ENCODE measurements around the gene TMEM63B. TPM values are rescaled to one million over a fixed set of nuclear protein-coding genes. Genes with fewer than 3 reads are reported as not detected.

TMEM63B gene
- total and polyA plus RNA-seq, 9 of the 15 experiments (the other 6 are each of a cell fraction or from before 2014, with no cell fraction given), result 0.14 to 39.4 (median 14.4) TPM

DNA sequence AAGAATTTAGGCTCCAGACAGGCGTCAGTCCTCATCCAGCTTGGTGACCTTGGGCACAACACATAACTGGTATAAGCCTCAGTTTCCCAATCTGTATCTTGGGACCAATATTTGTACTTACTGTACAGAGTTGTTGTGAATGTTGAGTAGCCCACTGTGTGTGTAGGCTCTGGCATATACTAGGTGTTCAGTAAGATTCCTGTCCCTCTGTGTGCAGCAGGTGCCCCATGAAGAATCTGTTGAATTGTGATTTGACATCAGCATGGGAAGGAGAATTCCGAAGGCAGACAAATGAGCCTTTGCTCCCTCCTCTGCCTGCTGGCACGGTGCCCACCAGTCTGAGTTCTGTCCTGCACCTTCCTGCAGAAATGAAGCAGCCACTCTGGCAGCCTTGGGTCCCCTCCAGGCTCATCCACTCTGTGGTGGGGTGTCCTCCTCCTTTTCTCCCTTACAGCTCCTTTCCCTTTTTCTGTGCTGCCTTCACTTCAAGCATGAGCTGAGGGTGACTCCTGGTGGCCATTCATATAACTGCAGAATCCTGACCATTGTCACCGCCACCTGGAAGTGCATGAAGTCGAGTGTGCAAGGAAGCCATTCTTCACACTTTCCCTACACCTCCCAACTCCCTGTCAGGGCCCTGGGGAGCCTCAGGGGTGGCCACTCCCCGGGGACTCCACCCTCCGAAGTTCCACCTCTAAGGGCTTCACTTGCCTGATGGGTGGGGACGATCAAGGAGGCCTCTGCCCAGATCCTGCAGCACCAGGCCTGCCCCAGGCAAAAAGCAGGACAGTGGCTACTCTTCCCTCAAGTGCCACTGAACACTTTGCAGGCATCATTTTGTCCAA is 48.3 kb upstream of the TMEM63B start (continued):
- TF ChIP-seq, protein P1, sequence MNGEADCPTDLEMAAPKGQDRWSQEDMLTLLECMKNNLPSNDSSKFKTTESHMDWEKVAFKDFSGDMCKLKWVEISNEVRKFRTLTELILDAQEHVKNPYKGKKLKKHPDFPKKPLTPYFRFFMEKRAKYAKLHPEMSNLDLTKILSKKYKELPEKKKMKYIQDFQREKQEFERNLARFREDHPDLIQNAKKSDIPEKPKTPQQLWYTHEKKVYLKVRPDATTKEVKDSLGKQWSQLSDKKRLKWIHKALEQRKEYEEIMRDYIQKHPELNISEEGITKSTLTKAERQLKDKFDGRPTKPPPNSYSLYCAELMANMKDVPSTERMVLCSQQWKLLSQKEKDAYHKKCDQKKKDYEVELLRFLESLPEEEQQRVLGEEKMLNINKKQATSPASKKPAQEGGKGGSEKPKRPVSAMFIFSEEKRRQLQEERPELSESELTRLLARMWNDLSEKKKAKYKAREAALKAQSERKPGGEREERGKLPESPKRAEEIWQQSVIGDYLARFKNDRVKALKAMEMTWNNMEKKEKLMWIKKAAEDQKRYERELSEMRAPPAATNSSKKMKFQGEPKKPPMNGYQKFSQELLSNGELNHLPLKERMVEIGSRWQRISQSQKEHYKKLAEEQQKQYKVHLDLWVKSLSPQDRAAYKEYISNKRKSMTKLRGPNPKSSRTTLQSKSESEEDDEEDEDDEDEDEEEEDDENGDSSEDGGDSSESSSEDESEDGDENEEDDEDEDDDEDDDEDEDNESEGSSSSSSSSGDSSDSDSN (IDR thresholded peaks at IDR 0.05; ENCODE audit: borderline replicate concordance in 1 of 2, low read depth in 2 of 2, low read length in 2 of 2), result no peak
- TF ChIP-seq RB1 (IDR thresholded peaks at IDR 0.05; ENCODE audit: low read depth), result peak; percentile 26; the same call in 1 of the 2 replicates
- no peak for TF ChIP-seq ZZZ3 (IDR thresholded peaks at IDR 0.05)
- no peak for TF ChIP-seq ZNF76 (CRISPR knock-in tag; IDR thresholded peaks at IDR 0.05; ENCODE audit: borderline replicate concordance)
- no peak for TF ChIP-seq NR4A1 (CRISPR knock-in tag; IDR thresholded peaks at IDR 0.05)
- TF ChIP-seq NR4A1 (tag; IDR thresholded peaks at IDR 0.05), result no peak
- TF ChIP-seq TAL1 (IDR thresholded peaks at IDR 0.05), result no peak
- TF ChIP-seq RAD21 (CRISPR knock-in tag; conservative IDR thresholded peaks at IDR 0.05 in 1 of 2, IDR thresholded peaks at IDR 0.05 in 1 of 2), result peak; percentile 99
- TF ChIP-seq FOSL1 (tag; conservative IDR thresholded peaks at IDR 0.05), result 0 out of 2 replicates have a peak, but pooled peaks have one; percentile 9
- TF ChIP-seq, protein P2, sequence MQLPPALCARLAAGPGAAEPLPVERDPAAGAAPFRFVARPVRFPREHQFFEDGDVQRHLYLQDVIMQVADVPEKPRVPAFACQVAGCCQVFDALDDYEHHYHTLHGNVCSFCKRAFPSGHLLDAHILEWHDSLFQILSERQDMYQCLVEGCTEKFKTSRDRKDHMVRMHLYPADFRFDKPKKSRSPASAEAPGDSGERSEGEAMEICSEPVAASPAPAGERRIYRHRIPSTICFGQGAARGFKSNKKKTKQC (CRISPR knock-in tag; IDR thresholded peaks at IDR 0.05), result no peak
- TF ChIP-seq, protein P3, sequence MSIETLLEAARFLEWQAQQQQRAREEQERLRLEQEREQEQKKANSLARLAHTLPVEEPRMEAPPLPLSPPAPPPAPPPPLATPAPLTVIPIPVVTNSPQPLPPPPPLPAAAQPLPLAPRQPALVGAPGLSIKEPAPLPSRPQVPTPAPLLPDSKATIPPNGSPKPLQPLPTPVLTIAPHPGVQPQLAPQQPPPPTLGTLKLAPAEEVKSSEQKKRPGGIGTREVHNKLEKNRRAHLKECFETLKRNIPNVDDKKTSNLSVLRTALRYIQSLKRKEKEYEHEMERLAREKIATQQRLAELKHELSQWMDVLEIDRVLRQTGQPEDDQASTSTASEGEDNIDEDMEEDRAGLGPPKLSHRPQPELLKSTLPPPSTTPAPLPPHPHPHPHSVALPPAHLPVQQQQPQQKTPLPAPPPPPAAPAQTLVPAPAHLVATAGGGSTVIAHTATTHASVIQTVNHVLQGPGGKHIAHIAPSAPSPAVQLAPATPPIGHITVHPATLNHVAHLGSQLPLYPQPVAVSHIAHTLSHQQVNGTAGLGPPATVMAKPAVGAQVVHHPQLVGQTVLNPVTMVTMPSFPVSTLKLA (conservative IDR thresholded peaks at IDR 0.05), result 0 out of 4 replicates have a peak, but pooled peaks of 1 of the 2 experiments have one; percentile 26
- no peak for TF ChIP-seq ZNF124 (CRISPR knock-in tag; IDR thresholded peaks at IDR 0.05)
- TF ChIP-seq, protein P4, sequence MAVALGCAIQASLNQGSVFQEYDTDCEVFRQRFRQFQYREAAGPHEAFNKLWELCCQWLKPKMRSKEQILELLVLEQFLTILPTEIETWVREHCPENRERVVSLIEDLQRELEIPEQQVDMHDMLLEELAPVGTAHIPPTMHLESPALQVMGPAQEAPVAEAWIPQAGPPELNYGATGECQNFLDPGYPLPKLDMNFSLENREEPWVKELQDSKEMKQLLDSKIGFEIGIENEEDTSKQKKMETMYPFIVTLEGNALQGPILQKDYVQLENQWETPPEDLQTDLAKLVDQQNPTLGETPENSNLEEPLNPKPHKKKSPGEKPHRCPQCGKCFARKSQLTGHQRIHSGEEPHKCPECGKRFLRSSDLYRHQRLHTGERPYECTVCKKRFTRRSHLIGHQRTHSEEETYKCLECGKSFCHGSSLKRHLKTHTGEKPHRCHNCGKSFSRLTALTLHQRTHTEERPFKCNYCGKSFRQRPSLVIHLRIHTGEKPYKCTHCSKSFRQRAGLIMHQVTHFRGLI (CRISPR knock-in tag; IDR thresholded peaks at IDR 0.05), result no peak
- TF ChIP-seq CBX1 (IDR thresholded peaks at IDR 0.05; ENCODE audit: low read depth), result no peak
- TF ChIP-seq, protein P5, sequence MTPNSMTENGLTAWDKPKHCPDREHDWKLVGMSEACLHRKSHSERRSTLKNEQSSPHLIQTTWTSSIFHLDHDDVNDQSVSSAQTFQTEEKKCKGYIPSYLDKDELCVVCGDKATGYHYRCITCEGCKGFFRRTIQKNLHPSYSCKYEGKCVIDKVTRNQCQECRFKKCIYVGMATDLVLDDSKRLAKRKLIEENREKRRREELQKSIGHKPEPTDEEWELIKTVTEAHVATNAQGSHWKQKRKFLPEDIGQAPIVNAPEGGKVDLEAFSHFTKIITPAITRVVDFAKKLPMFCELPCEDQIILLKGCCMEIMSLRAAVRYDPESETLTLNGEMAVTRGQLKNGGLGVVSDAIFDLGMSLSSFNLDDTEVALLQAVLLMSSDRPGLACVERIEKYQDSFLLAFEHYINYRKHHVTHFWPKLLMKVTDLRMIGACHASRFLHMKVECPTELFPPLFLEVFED (CRISPR knock-in tag; conservative IDR thresholded peaks at IDR 0.05), result 0 out of 2 replicates have a peak, but pooled peaks have one; percentile 76
- no peak for TF ChIP-seq MAFG (tag; conservative IDR thresholded peaks at IDR 0.05)
- TF ChIP-seq, protein P6, sequence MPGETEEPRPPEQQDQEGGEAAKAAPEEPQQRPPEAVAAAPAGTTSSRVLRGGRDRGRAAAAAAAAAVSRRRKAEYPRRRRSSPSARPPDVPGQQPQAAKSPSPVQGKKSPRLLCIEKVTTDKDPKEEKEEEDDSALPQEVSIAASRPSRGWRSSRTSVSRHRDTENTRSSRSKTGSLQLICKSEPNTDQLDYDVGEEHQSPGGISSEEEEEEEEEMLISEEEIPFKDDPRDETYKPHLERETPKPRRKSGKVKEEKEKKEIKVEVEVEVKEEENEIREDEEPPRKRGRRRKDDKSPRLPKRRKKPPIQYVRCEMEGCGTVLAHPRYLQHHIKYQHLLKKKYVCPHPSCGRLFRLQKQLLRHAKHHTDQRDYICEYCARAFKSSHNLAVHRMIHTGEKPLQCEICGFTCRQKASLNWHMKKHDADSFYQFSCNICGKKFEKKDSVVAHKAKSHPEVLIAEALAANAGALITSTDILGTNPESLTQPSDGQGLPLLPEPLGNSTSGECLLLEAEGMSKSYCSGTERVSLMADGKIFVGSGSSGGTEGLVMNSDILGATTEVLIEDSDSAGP (CRISPR knock-in tag; IDR thresholded peaks at IDR 0.05), result 0 out of 2 replicates have a peak, but pooled peaks have one; percentile 42
